ENCODE data around the gene ZNF513.
A peak's percentile ranks its signal among the peaks of the same experiment; 100 is the strongest.
"Not testable (repeated sequence)": the region's sequence is repeated elsewhere in the genome, so short reads cannot be mapped to it uniquely, and the experiment has no call there.

The ZNF513 gene

GRCh38 chr2:27354597-27354927 is 26.0 kb downstream of the ZNF513 start:
- DNase-seq: no peak

DNA sequence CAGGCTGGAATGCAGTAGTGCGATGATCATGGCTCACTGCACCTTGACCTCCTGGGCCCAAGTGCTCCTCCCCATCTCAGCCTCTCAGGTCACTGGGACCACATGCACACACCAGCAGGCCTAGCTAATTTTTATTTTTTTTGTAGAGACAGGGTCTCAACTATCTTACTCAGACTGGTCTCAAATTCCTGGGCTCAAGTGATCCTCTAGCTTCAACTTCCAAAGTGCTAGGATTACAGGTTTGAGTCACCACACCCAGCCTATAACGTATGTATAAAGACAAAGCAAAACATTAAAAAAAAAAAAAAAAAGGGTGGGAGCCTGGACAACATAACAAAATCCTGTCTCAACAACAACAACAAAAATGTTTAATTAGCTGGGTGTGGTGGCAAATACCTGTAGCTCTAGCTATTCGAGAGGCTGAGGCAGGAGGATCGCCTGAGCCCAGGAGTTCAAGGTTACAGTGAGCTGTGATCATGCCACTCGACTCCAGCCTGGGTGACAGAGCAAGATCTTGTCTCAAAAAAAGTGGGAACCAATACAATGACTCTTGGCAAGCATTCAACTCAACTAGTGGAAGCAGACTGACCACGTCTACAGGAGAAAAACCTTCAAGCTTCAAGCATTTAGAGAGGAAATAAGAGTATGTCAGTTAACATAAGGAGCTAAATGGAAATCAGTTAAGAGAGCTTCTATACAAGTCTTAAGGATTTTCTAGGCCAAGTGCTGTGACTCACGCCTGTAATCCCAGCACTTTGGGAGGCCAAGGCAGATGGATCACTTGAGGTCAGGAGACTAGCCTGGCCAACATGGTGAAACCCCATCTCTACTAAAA is 26.6 kb downstream of the ZNF513 start:
- DNase-seq: peak; percentile 28 to 40

DNA sequence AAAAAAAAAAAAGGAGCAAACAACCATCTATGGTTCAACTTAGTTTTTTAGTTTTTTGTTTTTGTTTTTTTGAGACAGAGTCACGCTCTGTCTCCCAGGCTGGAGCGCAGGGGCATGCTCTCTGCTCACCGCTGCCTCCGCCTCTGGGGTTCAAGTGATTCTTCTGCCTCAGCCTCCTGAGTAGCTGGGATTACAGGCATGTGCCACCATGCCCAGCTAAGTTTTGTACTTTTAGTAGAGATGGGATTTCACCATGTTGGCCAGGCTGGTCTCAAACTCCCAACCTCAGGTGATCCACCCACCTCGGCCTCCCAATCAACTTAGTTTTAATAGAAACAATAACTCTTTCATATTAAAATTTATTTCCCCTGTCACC is 27.2 kb downstream of the ZNF513 start:
- not testable (repeated sequence) for DNase-seq

DNA sequence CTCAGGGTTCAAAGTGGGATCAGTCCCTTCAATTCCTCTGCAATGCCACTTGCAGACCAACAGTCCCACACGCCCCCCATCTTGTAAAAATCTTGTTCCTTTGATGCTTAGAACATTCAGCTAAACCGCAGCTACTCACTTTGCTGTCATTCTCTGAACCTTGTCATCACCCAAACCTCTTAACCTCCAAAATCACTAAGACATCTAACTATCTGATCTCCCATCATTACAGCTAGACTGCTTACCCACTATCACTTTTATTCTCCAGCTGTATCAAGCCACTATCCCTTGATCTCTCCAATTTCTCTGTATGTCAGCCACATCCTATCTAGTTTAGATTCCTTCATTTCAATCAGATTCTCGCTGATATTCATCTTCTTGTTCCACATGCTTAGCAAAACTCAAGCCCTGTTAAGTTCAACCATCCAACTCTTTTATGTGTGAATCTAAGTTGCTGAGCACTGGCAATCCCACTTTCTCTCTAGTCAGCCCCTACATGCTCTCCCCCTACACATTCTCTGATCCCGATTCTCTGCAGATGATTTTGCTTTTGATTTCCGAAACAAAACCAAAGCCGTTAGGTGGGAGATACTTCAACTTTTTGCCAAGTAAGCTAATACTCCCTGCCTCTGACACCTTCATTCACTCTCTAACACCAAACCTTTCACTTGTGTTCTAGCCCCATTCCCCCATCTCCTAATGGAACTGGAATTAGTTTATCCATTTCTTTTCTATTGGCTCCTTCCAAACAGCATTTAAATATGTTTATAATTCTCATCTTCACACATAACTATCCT is 28.5 kb downstream of the ZNF513 start:
- DNase-seq: no peak

DNA sequence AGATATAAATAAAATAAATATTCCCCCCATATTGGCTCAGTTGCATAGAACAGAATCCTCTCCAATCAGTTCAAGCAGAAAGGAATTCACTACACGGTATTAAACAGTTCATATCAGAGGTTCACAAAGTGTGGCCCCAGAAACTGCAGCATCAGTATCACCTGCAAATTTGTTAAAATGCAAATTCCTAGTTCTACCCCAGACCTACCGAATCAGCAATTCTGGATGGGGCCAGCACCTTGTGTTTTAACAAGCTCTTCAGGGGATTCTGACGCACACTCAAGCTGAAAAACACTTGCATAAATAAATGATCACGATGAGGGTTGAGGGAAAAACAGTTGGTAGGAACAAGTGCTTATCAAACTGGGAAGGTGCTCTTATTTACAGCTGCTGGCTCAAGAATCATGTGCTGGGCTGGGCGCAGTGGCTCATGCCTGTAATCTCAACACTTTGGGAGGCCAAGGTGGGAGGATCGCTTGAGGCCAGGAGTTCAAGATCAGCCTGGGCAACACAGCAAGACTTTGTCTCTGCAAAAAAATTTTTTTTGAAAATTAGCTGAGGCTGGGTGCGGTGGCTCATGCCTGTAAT is 30.3 kb downstream of the ZNF513 start:
- DNase-seq: no peak

DNA sequence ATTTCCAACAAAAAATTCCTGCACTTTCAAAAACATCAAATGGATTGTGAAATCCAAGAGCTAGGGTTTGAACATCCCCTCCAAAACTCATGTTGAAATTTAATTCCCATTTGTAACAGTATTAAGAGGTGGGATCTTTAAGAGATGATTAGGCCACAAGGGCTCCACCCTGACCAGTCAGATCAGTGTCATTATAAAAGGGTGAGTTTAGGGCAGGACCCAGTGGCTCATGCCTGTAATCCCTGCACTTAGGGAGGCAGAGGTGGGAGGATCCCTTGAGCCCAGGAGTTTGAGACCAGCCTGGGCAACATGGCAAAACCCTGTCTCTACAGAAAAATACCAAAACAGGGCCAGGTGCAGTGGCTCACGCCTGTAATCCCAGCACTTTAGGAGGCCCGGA is 32.9 kb downstream of the ZNF513 start:
- no peak for DNase-seq

- no peak for DNase-seq
Measured at GRCh38 chr2:27336173-27336572, 44.4 kb downstream of the ZNF513 start.

GRCh38 chr2:27335311-27335710 is 45.2 kb downstream of the ZNF513 start:
- no peak for DNase-seq
